ENCODE measurements around the gene EEFSEC. TPM values are rescaled to one million over a fixed set of nuclear protein-coding genes. Genes with fewer than 3 reads are reported as not detected.

EEFSEC gene
- total RNA-seq, 1 donor from 2014 or later: 16.2 TPM

GRCh38 chr3:128227507-128227906, 74.2 kb downstream of the EEFSEC start:
- Histone ChIP-seq H3K4me1 (peaks cover 8 to 25% of the 10 kb centered on the region in 2 donors), H3K4me3 (no peak overlapping the region), H3K9me3 (no peaks in the 10 kb centered on the region), H3K27me3 (no peaks in the 10 kb centered on the region), H3K36me3 (no peaks in the 10 kb centered on the region), H3K27ac (no peak overlapping the region)
- no peak for TF ChIP-seq CTCF (IDR thresholded peaks at IDR 0.05)
- intact Hi-C loops (cut with DNase I): no loop called here
- no peak for DNase-seq (ENCODE audit: low spot score in 2 of 2)

DNA sequence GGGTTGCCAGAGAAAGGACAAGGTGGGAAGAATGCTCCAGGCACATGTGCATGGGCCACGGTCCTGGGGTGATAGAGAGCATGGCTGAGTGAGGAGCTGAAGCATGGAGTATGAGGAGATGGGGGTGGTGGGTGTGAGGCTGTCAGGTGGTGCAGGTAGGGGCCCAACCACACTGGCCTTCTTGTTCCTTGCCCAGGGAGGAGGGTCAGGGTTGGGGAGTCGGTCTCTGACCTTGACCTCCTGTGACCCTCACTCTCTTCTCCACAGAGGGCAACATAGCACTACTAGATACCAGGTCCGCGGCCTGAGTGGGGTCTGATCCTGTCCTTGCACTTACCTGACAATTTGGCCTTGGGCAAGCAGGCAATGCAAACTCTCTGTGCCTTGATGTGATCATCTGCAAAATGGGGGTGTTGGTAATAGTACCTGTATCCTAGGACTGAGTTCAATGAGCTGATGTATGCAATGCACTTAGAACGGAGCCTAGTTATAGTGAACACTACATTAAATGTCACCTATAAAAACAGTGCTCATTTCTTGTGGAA, 75.2 kb downstream of the EEFSEC start:
- no peak for DNase-seq (ENCODE audit: low spot score in 2 of 2)
- no peak for TF ChIP-seq CTCF (IDR thresholded peaks at IDR 0.05)
- no peak overlapping the region for H3K4me3 ChIP-seq
- peaks cover 8 to 25% of the 10 kb centered on the region in 2 donors for H3K4me1 ChIP-seq
- peak overlapping the region in 1 of 2 donors; percentile 66 for H3K27ac ChIP-seq
- H3K9me3 ChIP-seq: no peaks in the 10 kb centered on the region
- no peaks in the 10 kb centered on the region for H3K36me3 ChIP-seq
- H3K27me3 ChIP-seq: no peaks in the 10 kb centered on the region
- intact Hi-C loops (cut with DNase I): no loop called here

GRCh38 chr3:128229106-128229857, 76.0 kb downstream of the EEFSEC start:
- no peak for DNase-seq (ENCODE audit: low spot score in 2 of 2)
- Histone ChIP-seq H3K36me3 (no peaks in the 10 kb centered on the region), H3K9me3 (no peaks in the 10 kb centered on the region), H3K27ac (peak overlapping the region; percentile 66 to 77), H3K4me1 (peaks cover 8 to 25% of the 10 kb centered on the region in 2 donors), H3K27me3 (no peaks in the 10 kb centered on the region), H3K4me3 (peak overlapping the region in 1 of 2 donors; percentile 39)
- TF ChIP-seq CTCF (IDR thresholded peaks at IDR 0.05): no peak
- intact Hi-C loops (cut with DNase I): no loop called here

GRCh38 chr3:128231606-128232005, 78.3 kb downstream of the EEFSEC start:
- no peaks in the 10 kb centered on the region for H3K27me3 ChIP-seq
- no peak for TF ChIP-seq CTCF (IDR thresholded peaks at IDR 0.05)
- H3K4me3 ChIP-seq: no peak overlapping the region
- peak overlapping the region; percentile 24 to 36 for H3K27ac ChIP-seq
- H3K4me1 ChIP-seq: peaks cover 8 to 25% of the 10 kb centered on the region in 2 donors
- H3K9me3 ChIP-seq: no peaks in the 10 kb centered on the region
- intact Hi-C loops (cut with DNase I): no loop called here
- no peaks in the 10 kb centered on the region for H3K36me3 ChIP-seq
- no peak for DNase-seq (ENCODE audit: low spot score in 2 of 2)

DNA sequence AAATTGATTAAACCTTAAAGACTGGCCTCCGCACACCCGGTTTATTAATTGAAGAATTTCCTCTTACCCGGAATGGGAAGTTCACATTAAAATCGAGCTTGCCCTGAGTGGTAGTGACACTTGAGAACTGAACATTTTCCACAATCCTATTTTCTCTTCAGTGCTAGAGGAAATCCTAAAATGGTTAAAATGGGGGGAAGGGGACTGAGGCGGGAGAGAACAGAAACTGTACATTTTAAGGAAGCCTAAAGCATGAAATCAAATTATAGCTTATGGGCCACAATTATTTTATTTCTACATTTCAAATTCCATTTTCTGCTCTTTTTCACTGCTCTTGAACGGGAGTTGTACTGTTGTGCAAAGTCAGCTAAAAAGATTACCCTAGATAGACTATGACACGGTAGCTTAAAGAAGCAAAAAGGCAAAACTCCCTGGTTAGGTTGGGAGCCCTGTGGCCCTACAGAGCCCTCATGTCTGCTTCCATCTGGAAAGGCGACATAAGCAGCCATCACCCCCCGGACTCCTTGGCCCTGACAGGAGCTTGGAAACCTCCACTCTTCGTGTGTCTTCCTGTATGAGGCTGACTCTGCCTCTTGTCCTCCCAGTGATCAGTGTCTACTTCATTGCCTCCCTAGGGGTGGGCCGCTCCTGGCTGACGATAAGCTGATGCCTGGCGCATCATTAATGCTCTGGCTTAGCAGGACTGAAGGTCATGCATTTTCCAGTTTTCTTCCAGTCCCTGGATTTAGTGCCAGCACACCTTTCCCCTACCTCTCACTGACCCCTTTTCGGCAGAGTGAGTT, 79.3 kb downstream of the EEFSEC start:
- DNase-seq (ENCODE audit: low spot score in 2 of 2): no peak
- no peak overlapping the region for H3K4me3 ChIP-seq
- intact Hi-C loops (cut with DNase I): no loop called here
- H3K36me3 ChIP-seq: no peaks in the 10 kb centered on the region
- H3K27ac ChIP-seq: no peak overlapping the region
- H3K4me1 ChIP-seq: peaks cover 8 to 25% of the 10 kb centered on the region in 2 donors
- TF ChIP-seq CTCF (IDR thresholded peaks at IDR 0.05): no peak
- no peaks in the 10 kb centered on the region for H3K9me3 ChIP-seq
- H3K27me3 ChIP-seq: no peaks in the 10 kb centered on the region
